A673 (cell line): ENCODE measurements around the gene FLCN. TPM values are rescaled to one million over a fixed set of nuclear protein-coding genes. Genes with fewer than 3 reads are reported as not detected.

Source experiments
- BruUV-seq: library from RNA; stranded (reverse); fragments of 400-500 nt; replicated peaks from 2 replicates; lab custom pipeline; 2021; lab: Mats Ljungman, UMichigan
- CTCF ChIA-PET: fragments of 300-600 bp; sonication (Branson Sonifier 250); formaldehyde crosslinking; loops from one replicate; lab custom pipeline; 2022; ENCODE audit warnings: antibody characterized with exemption; lab: Charles Lee
- POLR2A ChIA-PET: fragments of 300-600 bp; sonication (Branson Sonifier 250); formaldehyde crosslinking; loops from one replicate; lab custom pipeline; 2022; ENCODE audit warnings: antibody characterized with exemption; ENCODE audit not compliant: low non-redundant PET; lab: Charles Lee
- DNase-seq: peaks from one replicate; pipeline ENCODE4 v3.0.0-alpha.2; 2015; ENCODE audit warnings: low spot score
- H3K27ac ChIP-seq: fragments of 200-600 bp; sonication (generic); 2 replicates; pipeline ENCODE4 v1.5.1; 2016; ENCODE audit warnings: mixed run types, low read depth, mild to moderate bottlenecking, mixed read lengths, antibody characterized with exemption, low read length; ENCODE audit not compliant: poor library complexity, severe bottlenecking
- H3K27me3 ChIP-seq: fragments of 200-600 bp; sonication (generic); replicated peaks from 2 replicates; pipeline ENCODE4 v1.6.1; 2017; ENCODE audit warnings: mixed run types, low read depth, mild to moderate bottlenecking, mixed read lengths, antibody characterized with exemption, low read length; ENCODE audit not compliant: insufficient read depth, poor library complexity
- H3K36me3 ChIP-seq: fragments of 200-600 bp; sonication (generic); 2 replicates; pipeline ENCODE4 v1.6.1; 2016; ENCODE audit warnings: mixed run types, mild to moderate bottlenecking, mixed read lengths, antibody characterized with exemption, low read length; ENCODE audit not compliant: insufficient read depth, poor library complexity, severe bottlenecking
- H3K4me1 ChIP-seq: fragments of 200-600 bp; sonication (generic); 2 replicates; pipeline ENCODE4 v1.6.1; 2017; ENCODE audit warnings: mixed run types, mild to moderate bottlenecking, mixed read lengths, antibody characterized with exemption, low read length; ENCODE audit not compliant: insufficient read depth, poor library complexity, severe bottlenecking
- H3K4me3 ChIP-seq: fragments of 200-600 bp; sonication (generic); 2 replicates; pipeline ENCODE4 v1.5.1; 2016; ENCODE audit warnings: low read depth, mixed run types, mild to moderate bottlenecking, mixed read lengths, low read length; ENCODE audit not compliant: poor library complexity, severe bottlenecking
- H3K9me3 ChIP-seq: fragments of 200-600 bp; sonication (generic); 2 replicates; pipeline ENCODE4 v1.6.1; 2016; ENCODE audit warnings: mixed run types, low read depth, mild to moderate bottlenecking, mixed read lengths, antibody characterized with exemption, low read length; ENCODE audit not compliant: poor library complexity, severe bottlenecking
- EZH2 ChIP-seq: fragments of 200-600 bp; sonication (generic); IDR thresholded peaks from 2 replicates; pipeline ENCODE4 v1.6.1; 2017; ENCODE audit warnings: borderline replicate concordance, low read depth, mild to moderate bottlenecking, mixed read lengths, antibody characterized with exemption, low read length; ENCODE audit not compliant: poor library complexity, severe bottlenecking
- intact Hi-C: fragments of 100-400 bp; cut with micrococcal nuclease; formaldehyde crosslinking; loops from one replicate; pipeline ENCODE4 v1.10.0; 2022; ENCODE audit not compliant: unreplicated experiment
- total RNA-seq: library from RNA; stranded (reverse); gene quantifications from 2 replicates; pipeline ENCODE4 v1.2.3, GENCODE V29; 2021
- TF ChIP-seq, protein P1 (sequence below): fragments of 300-800, 200-600 bp; sonication (generic); conservative IDR thresholded peaks from 2 replicates; pipeline ENCODE4 v1.5.1; 2017; ENCODE audit warnings: low read depth, mild to moderate bottlenecking, antibody characterized with exemption, low read length, moderate library complexity, mixed read lengths

The FLCN gene
- total RNA-seq, 1 experiment from 2014 or later = 60.2 TPM

DNA sequence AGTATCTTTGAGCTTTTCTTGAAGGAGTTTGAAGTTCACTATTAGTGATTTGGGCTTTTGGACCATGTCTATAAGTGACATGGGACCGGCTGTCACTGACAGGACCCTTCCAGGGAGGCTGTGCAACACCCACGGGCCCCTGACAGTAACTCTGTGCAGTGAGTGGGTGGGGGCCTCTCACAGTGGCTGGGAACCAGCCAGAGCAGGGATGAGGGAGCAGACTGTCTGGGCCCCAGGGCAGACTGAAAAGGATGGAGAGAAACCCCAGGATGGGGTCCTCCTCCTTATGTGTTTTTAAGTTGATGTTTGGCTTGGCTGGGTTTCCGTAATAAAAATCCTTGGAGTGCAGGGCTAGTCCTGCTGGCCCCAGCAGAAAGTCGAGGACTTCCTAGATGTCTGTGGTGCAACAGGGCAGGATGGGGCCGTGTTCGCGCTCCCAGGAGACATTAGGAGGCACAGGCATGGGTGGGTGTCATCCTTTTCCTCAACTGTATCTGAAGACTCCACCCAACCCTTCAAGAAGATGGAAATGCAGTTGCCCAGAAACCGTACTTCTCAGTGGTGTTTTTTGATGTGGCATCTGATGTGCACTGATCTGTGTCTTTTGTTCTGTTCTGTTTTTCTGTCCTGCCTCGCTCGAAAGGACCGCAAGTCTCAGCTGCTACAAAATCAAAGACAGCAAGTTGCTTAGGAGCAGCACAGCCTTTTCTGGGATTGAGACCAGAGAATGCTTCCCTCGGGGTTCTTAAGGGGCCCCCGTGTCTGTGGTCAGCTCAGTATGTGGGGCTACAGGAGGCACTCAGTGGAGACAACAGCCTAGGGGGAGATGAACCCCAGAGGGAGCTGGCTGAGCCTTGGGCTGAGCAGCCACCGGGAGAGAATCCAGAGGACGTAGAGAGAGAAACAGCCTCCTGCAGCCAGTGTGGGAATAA lies 55.0 kb downstream of the FLCN start:
- POLR2A ChIA-PET = no interaction called here
- no peak overlapping the region for H3K27ac ChIP-seq
- CTCF ChIA-PET = no interaction called here
- no peaks in the 10 kb centered on the region for H3K27me3 ChIP-seq
- BruUV-seq = no TSS peak
- no peaks in the 10 kb centered on the region for H3K9me3 ChIP-seq
- peaks cover 69% of the 10 kb centered on the region for H3K36me3 ChIP-seq
- H3K4me3 ChIP-seq = no peak overlapping the region
- intact Hi-C loops = no loop called here
- no peak for TF ChIP-seq EZH2
- TF ChIP-seq, protein P1, sequence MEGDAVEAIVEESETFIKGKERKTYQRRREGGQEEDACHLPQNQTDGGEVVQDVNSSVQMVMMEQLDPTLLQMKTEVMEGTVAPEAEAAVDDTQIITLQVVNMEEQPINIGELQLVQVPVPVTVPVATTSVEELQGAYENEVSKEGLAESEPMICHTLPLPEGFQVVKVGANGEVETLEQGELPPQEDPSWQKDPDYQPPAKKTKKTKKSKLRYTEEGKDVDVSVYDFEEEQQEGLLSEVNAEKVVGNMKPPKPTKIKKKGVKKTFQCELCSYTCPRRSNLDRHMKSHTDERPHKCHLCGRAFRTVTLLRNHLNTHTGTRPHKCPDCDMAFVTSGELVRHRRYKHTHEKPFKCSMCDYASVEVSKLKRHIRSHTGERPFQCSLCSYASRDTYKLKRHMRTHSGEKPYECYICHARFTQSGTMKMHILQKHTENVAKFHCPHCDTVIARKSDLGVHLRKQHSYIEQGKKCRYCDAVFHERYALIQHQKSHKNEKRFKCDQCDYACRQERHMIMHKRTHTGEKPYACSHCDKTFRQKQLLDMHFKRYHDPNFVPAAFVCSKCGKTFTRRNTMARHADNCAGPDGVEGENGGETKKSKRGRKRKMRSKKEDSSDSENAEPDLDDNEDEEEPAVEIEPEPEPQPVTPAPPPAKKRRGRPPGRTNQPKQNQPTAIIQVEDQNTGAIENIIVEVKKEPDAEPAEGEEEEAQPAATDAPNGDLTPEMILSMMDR = no peak
- no peak for DNase-seq
- no peaks in the 10 kb centered on the region for H3K4me1 ChIP-seq

DNA sequence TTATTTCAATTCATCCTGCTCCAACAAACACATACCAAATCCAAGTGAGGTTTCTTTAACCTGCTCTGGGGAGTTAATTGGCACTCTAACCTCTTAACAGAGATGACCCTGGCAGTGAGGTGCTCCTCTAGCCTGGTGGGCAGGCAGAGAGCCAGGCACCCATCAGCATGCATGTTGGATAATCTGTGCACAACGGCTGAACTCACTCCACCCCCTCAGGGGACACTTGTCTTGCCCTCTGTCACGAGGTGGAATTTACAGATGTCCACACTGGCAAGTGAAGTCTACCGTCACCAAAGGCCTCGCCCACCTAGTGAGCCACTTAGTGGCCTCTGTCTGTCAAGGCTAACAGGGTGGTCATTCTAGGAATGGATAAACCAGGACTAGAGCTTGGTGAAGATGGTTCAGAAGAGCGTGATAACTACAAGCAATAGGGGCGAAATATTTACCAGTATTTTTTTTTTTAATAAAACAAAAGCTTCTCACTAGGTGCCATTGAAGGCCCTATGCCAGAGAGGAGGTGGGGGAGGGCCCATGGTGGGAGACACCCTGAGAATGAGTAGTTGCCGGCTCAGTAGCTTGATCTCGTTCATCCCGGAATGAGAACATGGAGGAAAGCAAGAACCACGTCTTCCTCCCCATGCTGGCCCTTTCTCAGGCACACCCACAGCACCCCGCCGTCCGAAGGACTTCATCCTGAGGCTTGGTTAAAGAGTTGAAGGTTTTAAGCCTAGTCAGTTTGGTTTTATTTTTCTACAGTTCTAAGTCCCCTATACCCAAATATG lies 56.0 kb downstream of the FLCN start:
- no peak for DNase-seq
- CTCF ChIA-PET = no interaction called here
- Histone ChIP-seq H3K36me3 (peaks cover 77% of the 10 kb centered on the region), H3K4me1 (no peaks in the 10 kb centered on the region), H3K27ac (no peak overlapping the region), H3K4me3 (no peak overlapping the region), H3K27me3 (no peaks in the 10 kb centered on the region), H3K9me3 (no peaks in the 10 kb centered on the region)
- intact Hi-C loops = no loop called here
- POLR2A ChIA-PET = no interaction called here
- TF ChIP-seq, protein P1 = no peak
- BruUV-seq = no TSS peak

DNA sequence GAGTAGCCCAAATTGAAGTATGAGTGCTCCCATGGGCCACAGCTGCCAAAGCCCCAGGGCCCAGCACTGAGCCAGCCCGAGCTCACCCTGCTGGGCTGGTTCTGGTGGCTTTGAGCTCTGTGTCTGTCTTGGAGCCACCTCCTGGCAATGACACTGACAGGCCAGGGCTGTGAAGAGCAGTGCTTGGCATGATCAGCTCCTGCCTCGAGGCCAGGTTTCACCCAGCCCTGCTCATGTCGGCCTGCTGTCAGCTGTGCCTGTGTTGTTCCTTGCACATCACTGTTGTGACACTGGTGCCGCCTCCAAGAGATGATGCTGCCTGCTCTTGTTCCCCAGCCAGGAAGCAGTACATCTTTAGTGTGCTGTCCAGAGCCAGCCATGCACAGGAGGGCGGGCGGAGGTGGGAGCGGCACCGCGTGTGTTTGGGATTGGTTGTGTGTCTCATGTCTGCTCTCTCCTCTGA lies 56.8 kb downstream of the FLCN start:
- ChIA-PET POLR2A (no interaction called here), CTCF (no interaction called here)
- Histone ChIP-seq H3K4me3 (no peak overlapping the region), H3K4me1 (no peaks in the 10 kb centered on the region), H3K27me3 (no peaks in the 10 kb centered on the region), H3K36me3 (peaks cover 85% of the 10 kb centered on the region), H3K27ac (no peak overlapping the region), H3K9me3 (no peaks in the 10 kb centered on the region)
- intact Hi-C loops = no loop called here
- TF ChIP-seq EZH2 = no peak
- TF ChIP-seq, protein P1 = no peak
- BruUV-seq = no TSS peak
- no peak for DNase-seq
